Lung (tissue), 12 donors: ENCODE measurements around the gene NACC1. TPM values are rescaled to one million over a fixed set of nuclear protein-coding genes. Genes with fewer than 3 reads are reported as not detected.

Experiments used
- ATAC-seq: fragments of 200-7000 bp; cut with Tn5 transposase; one replicate; pipeline ENCODE4 v1.9.1; 2020; ENCODE audit warnings: moderate number of reproducible peaks; ENCODE audit not compliant: insufficient read depth, low FRiP score
- DNase-seq, 3 donors: peaks; one replicate each; pipeline ENCODE4 v3.0.0-alpha.2; 2013 to 2017
- H3K27ac ChIP-seq, 2 donors: one replicate each; pipeline ENCODE4 v1.5.1; 2013; ENCODE audit warnings: mild to moderate bottlenecking in 2 of 2, moderate library complexity in 2 of 2, control low read depth in 1 of 2, inconsistent platforms in 1 of 2, low read depth in 1 of 2, low read length in 1 of 2
- H3K27me3 ChIP-seq, 3 donors: one replicate each; pipeline ENCODE4 v1.5.1; 2013; ENCODE audit warnings: low read length in 2 of 3; ENCODE audit not compliant: control insufficient read depth in 3 of 3, insufficient read depth in 3 of 3
- H3K36me3 ChIP-seq, 4 donors: one replicate each; pipeline ENCODE4 v1.5.1; 2013; ENCODE audit warnings: low read length in 4 of 4, mild to moderate bottlenecking in 1 of 4, moderate library complexity in 1 of 4; ENCODE audit not compliant: control insufficient read depth in 4 of 4, insufficient read depth in 4 of 4
- H3K4me1 ChIP-seq, 5 donors: one replicate each; pipeline ENCODE4 v1.5.1; 2013; ENCODE audit warnings: low read length in 5 of 5, mild to moderate bottlenecking in 2 of 5, moderate library complexity in 1 of 5; ENCODE audit not compliant: control insufficient read depth in 5 of 5, insufficient read depth in 5 of 5
- H3K4me3 ChIP-seq: one replicate; pipeline ENCODE4 v1.5.1; 2013; ENCODE audit warnings: mild to moderate bottlenecking, control low read depth, moderate library complexity
- H3K9ac ChIP-seq, 2 donors: one replicate each; pipeline ENCODE4 v1.5.1; 2013; ENCODE audit warnings: low read length in 2 of 2, control low read depth in 1 of 2; ENCODE audit not compliant: insufficient read depth in 1 of 2
- H3K9me3 ChIP-seq, 4 donors: one replicate each; pipeline ENCODE4 v1.5.1; 2013; ENCODE audit warnings: low read length in 3 of 4, mild to moderate bottlenecking in 1 of 4, moderate library complexity in 1 of 4; ENCODE audit not compliant: control insufficient read depth in 4 of 4, insufficient read depth in 3 of 4
- CTCF ChIP-seq: IDR thresholded peaks from 2 replicates; pipeline ENCODE4 v1.5.1; 2012; ENCODE audit warnings: mild to moderate bottlenecking; ENCODE audit errors: control extremely low read depth, extremely low read depth
- WGBS, 2 donors: extraction: QIAGEN DNeasy Blood & Tissue Kit; methylation state at CpG; one replicate each; pipeline ENCODE4 v1.1.7; 2013; 5-methylcytosine and 5-hydroxymethylcytosine counted together
- polyA plus RNA-seq, 2 donors: library from polyadenylated mRNA; stranded (reverse); fragments of 200-250 nt; gene quantifications; one replicate each; pipeline ENCODE4 v1.2.1, GENCODE V29; 2013
- total RNA-seq, 2 donors: library from RNA; depleted of rRNA in 1 of 2; stranded (reverse); fragments of >200 nt in 1 of 2; gene quantifications; one replicate each; pipeline ENCODE4 v1.2.1, GENCODE V29; 2014 to 2021
- donor health status: control.
- donor health status: control.
- donor health status: Bipolar disorder and iron deficiency.
- donor health status: healthy.
- donor health status: DM: yes; HTN: yes; CAD: no.

Gene NACC1
- total and polyA plus RNA-seq, 4 donors = 18.4 to 94.8 (median 58.2) TPM

- no peak for TF ChIP-seq CTCF
- DNase-seq (no peak), ATAC-seq (no peak)
- Histone ChIP-seq H3K4me1 (peaks cover 3 to 49% (median 13%) of the 10 kb centered on the region in 5 donors), H3K9me3 (no peaks in the 10 kb centered on the region), H3K4me3 (no peak overlapping the region), H3K36me3 (peaks cover 3 to 21% (median 5%) of the 10 kb centered on the region in 4 donors), H3K27me3 (no peaks in the 10 kb centered on the region), H3K9ac (no peak overlapping the region), H3K27ac (peak overlapping the region in 1 of 2 donors; percentile 78)
- WGBS, 2 donors = 66 to 77% methylated on average over 14 of the region's 14 CpGs
Measured at GRCh38 chr19:13092606-13093235, 25.3 kb upstream of the NACC1 start.

- Histone ChIP-seq H3K36me3 (peaks cover 3 to 17% (median 5%) of the 10 kb centered on the region in 4 donors), H3K27ac (peak overlapping the region in 1 of 2 donors; percentile 27), H3K9ac (no peak overlapping the region), H3K4me3 (no peak overlapping the region), H3K4me1 (peaks cover 3 to 49% (median 13%) of the 10 kb centered on the region in 5 donors), H3K27me3 (no peaks in the 10 kb centered on the region), H3K9me3 (no peaks in the 10 kb centered on the region)
- WGBS, 2 donors = 45 to 49% methylated on average over 12 of the region's 12 CpGs
- DNase-seq (peak; percentile 84 to 87 (median 85)), ATAC-seq (peak; percentile 65)
- TF ChIP-seq CTCF = peak; percentile 97
Measured at GRCh38 chr19:13093407-13094105, 24.5 kb upstream of the NACC1 start.

GRCh38 chr19:13094106-13094504, 24.0 kb upstream of the NACC1 start:
- peaks cover 3 to 17% (median 5%) of the 10 kb centered on the region in 4 donors for H3K36me3 ChIP-seq
- no peak overlapping the region for H3K4me3 ChIP-seq
- DNase-seq = no peak
- ATAC-seq = no peak
- TF ChIP-seq CTCF = no peak
- H3K4me1 ChIP-seq = peaks cover 3 to 52% (median 13%) of the 10 kb centered on the region in 5 donors
- H3K27ac ChIP-seq = peak overlapping the region in 1 of 2 donors; percentile 27
- no peaks in the 10 kb centered on the region for H3K27me3 ChIP-seq
- no peaks in the 10 kb centered on the region for H3K9me3 ChIP-seq
- 47 to 49% methylated on average over 5 of the region's 5 CpGs for WGBS, 2 donors
- no peak overlapping the region for H3K9ac ChIP-seq
